ENCODE data around the gene CLMN. TPM values are rescaled to one million over a fixed set of nuclear protein-coding genes. Genes with fewer than 3 reads are reported as not detected.

The CLMN gene
- total and polyA plus RNA-seq, 2 of the 13 experiments (the other 11 are each of a cell fraction or from before 2014, with no cell fraction given) = 15.1 to 16.7 TPM

- TF ChIP-seq GRHL1 (CRISPR knock-in tag; conservative IDR thresholded peaks at IDR 0.05) (no peak), AFF4 (CRISPR knock-in tag; IDR thresholded peaks at IDR 0.05) (no peak), NAIF1 (CRISPR knock-in tag; IDR thresholded peaks at IDR 0.05; ENCODE audit: borderline replicate concordance) (no peak), CENPBD1 (CRISPR knock-in tag; IDR thresholded peaks at IDR 0.05; ENCODE audit: borderline replicate concordance, low read depth) (no peak), BHLHE40 (IDR thresholded peaks at IDR 0.05; ENCODE audit: low read length) (0 out of 2 replicates have a peak, but pooled peaks have one; percentile 22), ZBTB2 (CRISPR knock-in tag; IDR thresholded peaks at IDR 0.05; ENCODE audit: low read depth) (no peak), AGO1 (IDR thresholded peaks at IDR 0.05; ENCODE audit: low read depth, low read length, poor library complexity, severe bottlenecking) (no peak), HOXD1 (CRISPR knock-in tag; IDR thresholded peaks at IDR 0.05) (peak; percentile 21; the same call in 1 of the 2 replicates), ZFP90 (CRISPR knock-in tag; IDR thresholded peaks at IDR 0.05; ENCODE audit: borderline replicate concordance) (no peak), ZFY (CRISPR knock-in tag; IDR thresholded peaks at IDR 0.05) (no peak), SIX4 (CRISPR knock-in tag; IDR thresholded peaks at IDR 0.05) (no peak; the same call in 1 of the 2 replicates), ZNF251 (CRISPR knock-in tag; IDR thresholded peaks at IDR 0.05) (no peak), ZNF556 (CRISPR knock-in tag; IDR thresholded peaks at IDR 0.05; ENCODE audit: borderline replicate concordance) (0 out of 2 replicates have a peak, but pooled peaks have one; percentile 71), RAD21 (CRISPR knock-in tag; IDR thresholded peaks at IDR 0.05) (no peak)
- TF ChIP-seq, protein P1, sequence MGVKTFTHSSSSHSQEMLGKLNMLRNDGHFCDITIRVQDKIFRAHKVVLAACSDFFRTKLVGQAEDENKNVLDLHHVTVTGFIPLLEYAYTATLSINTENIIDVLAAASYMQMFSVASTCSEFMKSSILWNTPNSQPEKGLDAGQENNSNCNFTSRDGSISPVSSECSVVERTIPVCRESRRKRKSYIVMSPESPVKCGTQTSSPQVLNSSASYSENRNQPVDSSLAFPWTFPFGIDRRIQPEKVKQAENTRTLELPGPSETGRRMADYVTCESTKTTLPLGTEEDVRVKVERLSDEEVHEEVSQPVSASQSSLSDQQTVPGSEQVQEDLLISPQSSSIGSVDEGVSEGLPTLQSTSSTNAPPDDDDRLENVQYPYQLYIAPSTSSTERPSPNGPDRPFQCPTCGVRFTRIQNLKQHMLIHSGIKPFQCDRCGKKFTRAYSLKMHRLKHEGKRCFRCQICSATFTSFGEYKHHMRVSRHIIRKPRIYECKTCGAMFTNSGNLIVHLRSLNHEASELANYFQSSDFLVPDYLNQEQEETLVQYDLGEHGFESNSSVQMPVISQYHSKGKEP (CRISPR knock-in tag; IDR thresholded peaks at IDR 0.05) = no peak
Measured at GRCh38 chr14:95273001-95273978, 46.4 kb downstream of the CLMN start (continued).

All from HepG2 (cell line).